ENCODE data around the gene SLBP.
"Not testable (repeated sequence)": the region's sequence is repeated elsewhere in the genome, so short reads cannot be mapped to it uniquely, and the experiment has no call there.

SLBP gene

DNA sequence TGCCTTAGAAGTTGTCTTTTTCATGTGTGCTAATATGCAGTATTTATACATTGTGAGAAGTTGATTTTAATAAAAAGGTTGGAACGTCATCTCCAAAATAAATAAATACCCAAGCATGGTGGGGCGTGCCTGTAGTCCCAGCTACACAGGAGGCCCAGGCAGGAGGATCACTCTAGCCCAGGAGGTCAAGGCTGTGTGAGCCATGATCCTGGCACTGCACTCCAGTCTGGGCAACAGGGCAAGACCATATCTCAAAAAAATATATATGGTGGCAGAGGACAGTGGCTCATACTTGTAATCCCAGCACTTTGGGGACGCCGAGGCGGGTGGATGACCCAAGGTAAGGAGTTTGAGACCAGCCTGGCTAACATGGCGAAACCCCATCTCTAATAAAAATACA is 6.4 kb downstream of the SLBP start:
- DNase-seq = no peak

DNA sequence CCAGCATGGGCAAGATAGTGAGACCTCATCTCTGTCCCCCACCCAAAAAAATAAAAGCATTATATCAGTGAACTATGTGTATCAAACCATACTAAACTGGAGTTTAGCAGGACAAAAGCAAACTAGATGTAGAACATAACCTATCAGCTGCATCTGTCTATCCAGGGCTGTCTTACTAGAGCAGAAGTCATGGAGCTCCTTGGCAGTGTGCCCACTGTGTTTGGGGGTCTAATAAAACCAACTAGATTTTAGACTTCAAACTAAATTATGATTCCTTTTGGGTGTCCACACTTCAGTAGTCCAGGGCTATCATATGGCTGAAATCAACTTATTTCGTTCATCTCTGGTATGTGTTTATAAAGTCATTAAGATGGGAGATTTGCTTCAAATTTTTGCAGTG is 8.3 kb downstream of the SLBP start:
- no peak for DNase-seq

DNA sequence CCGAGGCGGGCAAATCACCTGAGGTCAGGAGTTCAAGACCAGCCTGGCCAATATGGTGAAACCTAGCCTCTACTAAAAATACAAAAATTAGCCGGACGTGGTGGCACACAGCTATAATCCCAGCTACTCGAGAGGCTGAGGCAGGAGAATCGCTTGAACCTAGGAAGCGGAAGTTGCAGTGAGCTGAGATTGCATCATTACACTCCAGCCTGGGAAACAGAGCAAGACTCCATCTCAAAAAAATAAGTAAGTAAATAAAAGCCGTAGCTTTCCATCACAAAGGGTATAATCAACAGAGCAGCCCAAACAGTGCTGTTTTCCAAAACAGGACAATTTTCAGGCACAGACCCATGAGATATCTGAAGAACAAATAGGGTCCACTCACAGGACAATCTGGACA is 10.4 kb downstream of the SLBP start:
- not testable (repeated sequence) for DNase-seq

DNA sequence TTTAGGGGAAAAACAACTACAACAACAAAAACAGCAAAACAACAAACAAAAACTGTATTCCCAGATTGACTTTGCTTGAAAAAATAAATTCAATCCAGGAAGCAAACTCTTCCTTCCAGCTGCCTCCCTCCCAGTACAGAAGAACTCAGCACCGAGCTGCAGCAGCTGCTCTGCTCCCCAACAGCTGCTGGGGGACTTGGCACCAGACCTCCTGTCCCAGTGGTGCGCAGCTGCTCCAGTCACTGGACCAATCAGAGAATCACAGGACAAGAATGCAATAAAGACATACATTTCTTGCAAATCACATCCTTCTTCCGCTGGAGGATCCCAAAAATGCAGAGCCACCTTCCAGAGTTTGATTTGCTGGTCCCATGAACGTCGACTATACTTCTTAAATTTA is 16.2 kb downstream of the SLBP start:
- no peak for DNase-seq

DNA sequence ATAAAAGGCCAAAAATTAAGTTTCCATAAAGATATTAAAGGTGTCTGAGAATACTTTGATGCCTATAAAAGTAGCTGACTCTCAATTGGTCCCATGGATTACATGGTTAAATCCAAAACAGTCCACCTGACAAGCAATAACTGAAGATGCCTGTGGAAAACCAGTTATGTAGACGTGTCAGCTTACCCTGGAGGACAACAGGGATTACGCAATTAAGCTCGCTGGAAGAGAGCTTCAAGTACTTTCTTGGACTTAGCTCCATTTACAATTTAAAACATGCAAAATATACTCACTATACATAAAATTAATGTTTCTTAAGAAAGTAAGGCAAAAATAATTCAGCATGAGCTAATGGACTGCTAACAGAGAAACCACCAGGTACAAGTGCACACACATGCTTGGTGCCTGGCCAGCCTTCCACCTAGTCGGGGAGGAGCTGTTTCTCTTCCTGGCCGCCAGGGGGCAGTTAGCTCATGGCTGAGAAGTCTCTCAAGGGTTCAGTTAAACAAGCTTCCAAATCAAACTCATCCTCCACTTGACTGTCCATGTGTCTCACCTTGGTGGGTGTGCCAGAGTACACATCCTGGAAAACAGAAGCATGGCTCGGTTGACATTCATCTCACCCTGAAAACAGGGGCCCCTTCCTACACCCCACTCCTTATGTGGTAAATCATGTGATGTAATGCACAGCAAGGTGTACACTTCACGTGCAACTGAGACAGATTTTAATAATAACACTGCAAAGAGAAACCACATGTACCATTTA is 18.8 kb downstream of the SLBP start:
- DNase-seq = peak; percentile 67

DNA sequence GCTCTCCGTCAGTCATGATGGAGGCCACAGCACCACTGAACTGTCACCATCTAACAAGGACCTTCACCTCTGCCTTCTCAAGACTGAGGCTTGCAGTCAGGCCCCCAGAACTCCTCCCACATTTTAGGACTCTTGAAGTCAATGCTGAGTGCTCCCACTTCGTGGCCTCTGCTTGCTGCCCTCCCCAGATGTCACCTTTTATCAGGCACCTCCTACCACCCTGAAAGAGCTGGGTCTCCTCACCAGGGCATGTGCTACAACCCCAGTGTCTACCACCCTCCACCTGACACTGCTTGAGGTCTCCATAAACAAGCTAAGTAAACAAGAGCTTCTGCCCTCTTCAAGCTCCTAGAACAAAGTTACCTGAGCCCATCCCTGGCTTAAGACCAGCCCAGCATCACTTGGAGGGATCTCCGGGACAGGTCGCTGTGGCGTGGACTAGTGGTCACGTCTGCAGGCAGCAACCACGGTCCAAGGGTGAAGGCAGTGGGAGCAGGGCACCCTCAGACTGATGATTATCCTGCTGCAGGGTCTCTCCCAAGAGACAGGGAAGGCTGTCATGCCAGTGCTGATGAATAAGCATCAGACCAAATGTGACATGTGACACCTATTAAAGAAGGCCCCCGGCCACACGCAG is 20.3 kb downstream of the SLBP start:
- DNase-seq = no peak

DNA sequence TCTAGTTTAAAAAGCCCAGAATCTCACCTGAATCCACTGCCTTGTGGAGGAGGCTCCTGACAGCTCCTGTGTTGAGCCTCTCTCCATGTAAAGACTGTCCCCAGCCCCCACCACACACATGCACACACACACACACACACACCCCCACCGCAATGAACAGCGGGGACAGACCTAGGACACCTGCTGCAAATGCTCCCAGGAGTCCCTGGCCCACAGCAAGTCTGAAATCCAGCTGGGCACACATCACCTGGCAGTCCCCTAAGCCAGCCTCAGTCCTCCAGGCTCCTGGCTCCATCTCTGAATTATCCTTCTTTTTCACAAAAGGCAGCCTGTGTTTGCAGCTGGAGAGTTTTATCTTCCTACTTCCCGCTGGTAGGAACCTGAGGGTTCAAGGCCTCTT is 21.4 kb downstream of the SLBP start:
- no peak for DNase-seq

DNA sequence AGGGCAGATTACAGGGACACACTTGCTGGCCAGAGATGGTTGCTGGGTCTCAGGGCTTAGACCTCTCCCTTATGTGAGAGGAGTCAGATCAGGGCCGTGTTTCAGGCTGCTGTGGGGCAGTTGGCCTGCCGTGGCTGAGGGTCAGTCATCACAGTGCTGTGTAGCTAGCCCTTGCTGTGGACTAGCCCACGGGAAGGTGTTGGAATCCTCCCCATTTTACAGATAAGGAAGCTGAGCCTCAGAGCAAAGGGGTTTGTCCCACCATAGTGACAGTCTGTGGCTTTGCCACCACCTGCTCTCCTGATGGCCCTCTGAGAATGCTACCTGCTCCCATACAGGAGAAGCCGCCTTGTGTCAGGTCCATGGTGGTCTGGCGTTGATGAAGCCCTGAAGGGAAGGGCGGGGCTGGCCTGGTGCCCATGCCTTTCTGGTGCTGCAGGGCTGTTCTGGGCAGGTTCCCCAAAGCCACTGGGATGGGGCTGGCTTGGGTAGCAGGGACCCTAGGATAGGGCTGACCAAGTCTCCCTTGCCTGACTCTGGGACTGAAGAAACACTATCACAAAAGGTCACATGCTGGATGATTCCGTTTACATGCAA is 25.6 kb downstream of the SLBP start:
- DNase-seq = peak; percentile 13

DNA sequence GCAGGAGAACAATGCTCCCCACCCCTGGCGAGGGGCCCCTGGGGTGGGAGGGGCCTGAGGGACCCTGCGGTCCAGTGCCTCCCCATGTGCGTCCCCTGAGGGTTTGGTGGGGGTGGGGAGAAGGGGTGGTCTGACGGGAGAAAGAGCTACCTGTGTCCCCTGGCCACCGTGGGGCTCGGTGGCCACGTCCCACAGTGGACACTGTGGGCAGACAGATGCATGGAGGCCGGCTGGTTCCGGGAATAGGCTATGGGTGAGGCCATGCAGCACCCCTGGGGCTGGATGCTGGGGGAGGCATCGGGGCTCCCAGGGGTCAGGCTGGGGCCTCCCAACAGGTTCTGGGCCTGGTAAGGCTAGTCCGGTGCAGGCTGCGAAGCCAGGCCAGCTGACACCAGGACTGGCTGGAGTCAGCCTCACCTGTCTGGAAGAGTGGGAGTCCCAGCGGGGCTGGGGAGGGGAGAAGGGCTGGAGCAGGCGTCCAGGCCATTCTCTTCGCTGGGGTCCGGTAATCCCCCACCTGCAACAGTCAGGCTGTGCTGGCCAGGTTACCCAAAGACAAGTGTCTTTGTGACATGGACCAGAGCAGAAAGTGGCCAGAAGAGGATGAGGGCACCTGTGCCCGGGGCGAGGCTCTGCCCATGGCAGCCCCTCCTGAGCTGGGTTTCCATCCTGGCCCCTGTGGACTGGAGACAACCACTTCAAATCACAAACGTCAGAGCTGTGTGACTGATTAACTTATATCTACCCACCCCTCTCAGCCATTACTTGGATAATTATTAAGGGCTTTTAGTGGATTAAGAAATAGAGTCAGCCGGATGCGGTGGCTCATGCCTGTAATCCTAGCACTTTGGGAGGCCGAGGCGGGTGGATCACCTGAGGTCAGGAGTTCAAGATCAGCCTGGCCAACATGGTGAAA is 26.6 kb downstream of the SLBP start:
- DNase-seq = no peak

DNA sequence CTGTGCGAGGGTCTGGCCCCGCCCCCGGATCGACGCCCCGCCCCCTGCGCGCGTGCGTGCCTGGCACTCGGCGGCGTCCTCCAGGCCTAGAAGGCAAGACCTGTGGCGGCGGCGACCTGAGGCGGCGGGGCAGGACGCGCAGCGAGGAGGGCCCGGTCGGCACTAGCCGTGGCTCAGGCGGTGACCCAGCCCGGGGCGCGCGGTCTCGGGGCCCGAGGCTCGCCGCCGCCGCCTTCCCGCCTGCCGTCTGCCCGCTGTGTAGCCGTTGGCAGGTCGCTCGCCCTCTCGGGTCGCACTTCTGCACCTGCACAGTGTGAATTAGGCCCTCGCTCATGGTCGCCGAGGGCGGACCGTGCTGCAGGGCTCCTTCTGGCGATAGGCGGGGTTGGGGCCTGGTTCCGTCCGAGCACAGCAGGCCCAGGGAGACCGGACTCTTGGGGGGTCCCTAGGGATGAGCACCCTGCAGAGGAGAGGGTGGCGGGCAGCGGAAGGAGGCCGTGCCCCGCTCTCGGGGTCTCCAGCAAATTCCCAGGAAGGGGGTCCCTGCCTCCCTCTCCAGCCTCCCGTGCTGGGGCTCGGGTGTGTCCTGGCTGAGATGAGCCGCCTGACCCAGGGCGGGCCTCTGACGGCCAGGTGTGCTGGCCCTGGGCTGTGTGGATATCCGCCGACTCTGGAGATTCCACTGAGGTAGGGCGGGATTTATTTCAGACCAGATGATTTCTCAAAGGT is 27.4 kb downstream of the SLBP start:
- DNase-seq = no peak

DNA sequence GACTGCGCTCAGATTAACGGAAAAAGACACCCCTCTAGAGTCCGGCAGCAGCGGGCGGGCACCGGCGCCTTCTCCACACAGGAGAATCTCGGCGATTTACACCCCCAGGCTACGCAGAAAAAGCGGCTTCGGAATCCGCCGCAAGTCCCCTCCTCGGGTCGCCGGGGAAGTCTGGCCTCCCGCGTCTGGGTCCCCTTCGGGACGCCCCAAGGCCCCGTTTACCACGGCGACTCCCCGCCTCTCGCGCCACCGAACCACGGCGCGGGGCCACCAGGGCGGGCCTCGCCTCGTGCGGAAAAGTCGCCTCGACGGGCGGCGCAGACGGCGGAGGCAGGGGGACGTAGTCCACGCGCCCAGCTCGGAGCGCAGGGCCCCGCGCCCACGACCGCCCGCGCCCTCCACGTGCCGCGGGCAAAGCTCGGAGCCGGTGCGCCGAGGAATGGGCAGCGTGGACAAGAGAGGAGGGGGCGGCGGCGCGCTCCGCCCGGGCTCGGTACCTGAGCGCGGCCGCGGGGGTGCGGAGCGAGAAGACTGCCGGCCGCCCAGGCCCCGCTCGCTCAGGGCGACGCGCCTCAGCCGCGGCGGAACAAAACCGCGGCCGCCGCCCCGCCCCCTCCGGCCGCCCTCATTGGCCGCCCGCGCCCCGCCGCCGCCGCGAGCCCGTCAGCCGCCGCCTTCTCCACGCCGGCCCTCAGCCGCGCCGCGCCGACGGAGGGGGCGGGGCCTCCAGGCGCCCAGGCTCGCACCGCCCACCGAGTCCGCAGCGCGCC is 28.2 kb downstream of the SLBP start, which contains the start of gene FAM53A:
TSS of gene FAM53A (minus strand) at position 578 of the 770 bp plus-strand sequence. CDS start 15,572 bp downstream, outside the sequence.
- peak; percentile 88 for DNase-seq

DNA sequence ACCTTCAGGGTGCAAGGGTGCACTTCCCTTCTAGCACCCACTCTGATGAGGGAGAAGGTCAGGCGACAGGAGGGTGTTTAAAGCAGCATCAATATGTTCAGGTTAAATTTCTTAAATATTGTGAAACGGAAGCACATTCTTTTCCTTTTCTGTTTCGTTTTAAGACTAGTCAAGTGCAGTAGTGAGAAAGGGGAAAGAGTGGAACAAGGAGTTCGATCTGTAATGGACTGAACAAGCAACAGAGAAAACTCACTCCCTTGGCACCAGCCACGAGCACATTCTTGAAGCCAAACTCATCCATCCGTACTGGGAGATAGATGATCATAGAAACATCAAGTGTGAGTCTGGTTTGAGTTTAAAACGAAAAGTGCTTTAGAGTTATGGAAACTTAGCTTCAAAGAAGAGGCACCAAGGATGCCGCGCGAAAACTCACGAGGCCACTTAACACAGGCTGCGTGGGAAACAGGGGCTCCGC is 28.8 kb downstream of the SLBP start:
- no peak for DNase-seq

DNA sequence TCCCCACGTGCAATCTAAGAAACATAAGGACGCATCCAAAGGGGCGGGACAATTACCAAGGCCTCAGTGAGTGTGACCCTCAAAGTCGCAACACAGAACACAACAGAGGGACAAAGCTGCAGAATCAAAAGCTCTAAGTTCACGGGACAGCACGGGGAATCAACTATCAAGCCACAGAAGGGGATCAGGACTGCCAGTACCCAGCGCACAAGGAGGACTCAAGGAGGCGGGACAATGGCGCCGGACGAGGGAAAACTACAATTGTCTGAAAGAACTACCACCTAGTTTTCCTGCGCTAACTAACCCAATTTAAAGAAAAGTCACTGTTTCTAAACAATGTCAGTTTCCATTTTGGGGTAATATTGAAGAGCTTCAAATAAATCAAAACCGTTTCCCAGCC is 29.3 kb downstream of the SLBP start:
- DNase-seq = no peak

DNA sequence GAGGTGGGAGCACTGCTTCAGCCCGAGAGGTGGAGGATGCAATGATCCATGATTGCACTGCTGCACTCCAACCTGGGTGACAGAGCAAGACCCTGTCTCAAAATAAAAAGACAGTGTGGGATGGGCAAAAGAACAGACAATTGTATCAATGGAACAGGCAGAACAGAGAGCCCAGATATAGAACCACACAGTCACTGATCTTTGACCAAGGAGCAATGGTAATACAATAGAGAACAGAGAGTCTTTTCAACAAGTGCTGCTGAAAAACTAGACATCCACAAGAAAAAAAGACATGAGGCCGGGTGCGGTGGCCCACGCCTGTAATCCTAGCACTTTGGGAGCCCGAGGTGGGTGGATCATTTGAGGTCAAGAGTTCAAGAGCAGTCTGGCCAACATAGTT is 33.9 kb downstream of the SLBP start:
- no peak for DNase-seq

DNA sequence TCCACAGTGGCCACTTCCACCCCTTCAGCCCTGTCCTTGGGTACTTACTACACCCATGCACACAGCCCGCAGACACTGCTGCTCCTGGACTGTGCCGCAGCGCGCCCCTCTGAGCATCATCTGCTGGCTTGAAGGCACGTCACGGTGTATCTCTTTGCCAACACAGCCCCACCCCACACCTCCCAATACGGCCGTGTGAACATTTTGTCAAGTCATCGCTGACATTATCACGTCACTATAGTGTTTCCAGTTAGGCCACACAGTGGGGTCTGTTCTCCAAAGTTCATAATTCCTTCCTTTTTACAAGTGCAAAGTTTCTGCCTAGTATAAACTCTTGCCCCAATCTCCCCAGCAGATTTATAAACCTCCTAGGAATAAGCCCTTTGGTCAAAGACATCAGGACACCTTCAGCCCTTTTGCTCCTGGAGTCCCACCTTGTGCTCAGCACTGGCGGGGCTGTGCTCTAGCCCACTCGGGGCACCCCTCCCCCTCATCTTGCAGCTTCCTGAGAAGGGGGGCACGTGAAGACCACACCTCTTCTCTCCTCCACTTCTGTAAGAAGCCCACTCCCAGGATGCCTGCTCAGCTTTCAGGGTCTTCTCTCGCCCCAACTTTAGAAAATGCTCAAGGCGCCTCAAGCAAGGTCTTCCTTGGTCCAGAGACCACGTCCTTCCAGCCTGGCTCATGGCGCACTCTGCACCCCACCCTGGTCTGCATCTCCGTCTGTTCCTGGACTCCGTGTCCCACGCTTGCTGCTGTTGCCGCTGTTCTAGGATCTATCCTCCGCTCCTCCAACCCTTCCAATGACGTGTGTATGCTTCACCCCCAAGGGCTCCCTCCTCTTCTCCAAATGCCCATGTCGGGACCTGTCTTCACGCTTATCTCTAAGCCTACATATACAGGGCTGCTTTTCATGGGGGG is 35.3 kb downstream of the SLBP start:
- DNase-seq = no peak

DNA sequence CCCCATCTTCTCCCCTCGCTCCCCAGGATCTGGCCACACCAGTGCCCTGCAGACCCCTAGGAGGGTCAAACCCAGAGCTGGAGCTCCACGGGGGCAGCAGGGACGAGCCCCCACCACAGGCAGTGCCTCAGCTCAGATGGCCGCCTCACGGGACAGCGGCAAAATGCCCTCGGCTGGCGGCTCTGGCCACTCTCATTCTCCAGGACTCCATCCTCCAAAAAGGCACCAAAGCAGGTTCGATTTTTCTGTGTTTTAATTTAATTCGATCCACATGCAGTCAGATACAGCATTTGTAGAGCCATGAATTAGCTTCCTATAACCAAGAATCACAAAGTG is 36.3 kb downstream of the SLBP start:
- DNase-seq = no peak

DNA sequence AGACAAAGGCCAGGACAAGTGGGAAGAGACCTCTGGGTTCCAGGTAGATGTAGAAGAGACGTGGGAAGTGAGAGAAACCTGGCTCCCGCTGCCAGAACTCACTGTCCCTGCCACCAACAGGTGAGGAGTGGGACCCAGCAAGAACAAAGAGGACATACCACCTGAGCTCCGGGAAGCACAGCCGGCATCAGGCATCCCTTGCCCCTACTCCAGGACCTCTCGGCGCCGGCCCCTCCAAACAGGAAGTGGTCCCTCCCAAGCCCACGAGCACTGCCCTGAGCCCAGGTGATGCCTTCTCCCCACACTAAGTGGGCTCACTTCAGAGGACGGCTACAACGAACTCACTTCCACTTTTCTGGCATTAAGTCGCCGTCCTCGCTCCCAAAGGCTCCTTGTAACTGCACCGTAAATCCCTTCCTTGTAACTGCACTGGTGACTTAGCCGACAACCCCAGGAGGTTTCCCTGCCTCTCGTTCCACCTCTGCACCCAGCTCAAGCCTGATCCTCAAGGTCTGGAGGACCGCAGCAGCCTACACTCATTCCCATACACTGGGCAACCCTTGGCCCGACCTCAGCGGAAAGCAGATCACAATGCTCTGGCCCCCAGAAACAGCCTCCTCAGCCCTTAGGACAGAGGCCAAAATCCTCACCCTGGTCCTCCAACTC is 36.9 kb downstream of the SLBP start:
- DNase-seq = no peak

DNA sequence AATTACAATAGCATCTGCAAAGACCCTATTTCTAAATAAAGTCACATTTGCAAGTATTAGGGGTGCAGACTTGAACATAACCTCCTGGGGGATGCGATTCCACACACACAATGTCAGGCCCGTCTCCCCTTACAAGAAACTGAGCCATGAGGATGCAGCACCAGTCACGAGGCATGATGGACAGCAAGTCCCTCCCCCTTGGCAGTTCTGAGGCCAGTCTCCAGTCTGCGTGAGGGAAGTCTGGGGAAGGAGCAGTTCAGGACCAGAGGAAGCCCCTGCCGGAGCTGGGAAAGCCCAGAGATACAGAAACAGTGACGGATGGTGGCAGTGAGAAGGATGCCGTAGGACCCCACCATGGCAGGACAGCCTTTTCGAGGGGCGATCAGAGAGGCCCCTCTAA is 37.4 kb downstream of the SLBP start:
- DNase-seq = no peak

DNA sequence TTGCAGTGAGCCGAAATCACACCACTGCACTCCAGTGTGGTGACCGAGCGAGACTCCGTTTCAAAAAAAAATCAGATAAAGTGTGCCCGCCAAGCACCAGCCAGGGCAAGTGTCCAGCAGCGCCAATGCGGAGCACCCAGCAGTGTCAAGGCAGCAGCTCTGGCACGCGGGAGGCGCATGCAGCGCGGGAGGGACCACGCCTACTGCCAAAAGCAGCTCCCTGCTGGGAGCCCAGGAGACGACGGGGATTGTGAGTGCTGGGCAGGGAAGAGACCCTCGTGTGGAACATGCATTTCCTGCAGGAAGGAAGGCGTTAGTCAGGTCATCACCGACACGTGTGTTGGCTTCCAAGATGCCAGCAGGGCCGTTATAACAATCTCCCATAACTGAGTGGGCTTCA is 38.4 kb downstream of the SLBP start:
- DNase-seq = peak; percentile 3

DNA sequence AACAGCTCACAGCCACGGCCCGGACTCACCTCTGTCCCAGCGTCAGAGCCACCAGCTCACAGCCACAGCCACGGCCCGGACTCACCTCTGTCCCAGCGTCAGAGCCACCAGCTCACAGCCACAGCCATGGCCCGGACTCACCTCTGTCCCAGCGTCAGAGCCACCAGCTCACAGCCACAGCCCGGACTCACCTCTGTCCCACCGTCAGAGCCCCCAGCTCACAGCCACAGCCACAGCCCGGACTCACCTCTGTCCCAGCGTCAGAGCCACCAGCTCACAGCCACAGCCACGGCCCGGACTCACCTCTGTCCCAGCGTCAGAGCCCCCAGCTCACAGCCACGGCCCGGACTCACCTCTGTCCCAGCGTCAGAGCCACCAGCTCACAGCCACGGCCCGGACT is 41.1 kb downstream of the SLBP start:
- DNase-seq = not testable (repeated sequence)

Measured in NCI-H69 (cell line).